MCF 10A (cell line): ENCODE data around the gene QRICH2. TPM values are rescaled to one million over a fixed set of nuclear protein-coding genes. Genes with fewer than 3 reads are reported as not detected.
"Not testable (repeated sequence)": the region's sequence is repeated elsewhere in the genome, so short reads cannot be mapped to it uniquely, and the experiment has no call there.

ENCODE experiments used
- BruUV-seq: library from RNA; stranded (reverse); fragments of 400-500 nt; replicated peaks from 2 replicates; lab custom pipeline; 2021; lab: Mats Ljungman, UMichigan
- CTCF ChIA-PET: fragments of 300-600 bp; sonication (Branson Sonifier 250); formaldehyde crosslinking; extraction: SDS; loops from one replicate; lab custom pipeline; 2021; ENCODE audit warnings: antibody characterized with exemption, inconsistent platforms; lab: Yijun Ruan, JAX
- POLR2A ChIA-PET: fragments of 300-600, 350-650 bp; sonication (Branson Sonifier 250); formaldehyde crosslinking; extraction: SDS; loops from one replicate; lab custom pipeline; 2020; ENCODE audit warnings: antibody characterized with exemption, inconsistent platforms; lab: Yijun Ruan, JAX
- DNase-seq: peaks from one replicate; pipeline ENCODE4 v3.0.0-alpha.2; 2018; ENCODE audit not compliant: unreplicated experiment
- H3K27ac Mint-ChIP-seq: one replicate; pipeline ENCODE4 v1.8.0; 2022; ENCODE audit warnings: mild to moderate bottlenecking, low read depth, mixed read lengths; ENCODE audit not compliant: unreplicated experiment
- H3K27me3 Mint-ChIP-seq: one replicate; pipeline ENCODE4 v1.8.0; 2022; ENCODE audit warnings: mixed read lengths; ENCODE audit not compliant: insufficient read depth, unreplicated experiment
- H3K36me3 Mint-ChIP-seq: one replicate; pipeline ENCODE4 v1.8.0; 2022; ENCODE audit warnings: mild to moderate bottlenecking, moderate library complexity, mixed read lengths; ENCODE audit not compliant: insufficient read depth, unreplicated experiment
- H3K4me1 Mint-ChIP-seq: one replicate; pipeline ENCODE4 v1.8.0; 2022; ENCODE audit warnings: mixed read lengths; ENCODE audit not compliant: insufficient read depth, unreplicated experiment
- H3K4me3 Mint-ChIP-seq: one replicate; pipeline ENCODE4 v1.8.0; 2022; ENCODE audit warnings: mild to moderate bottlenecking, moderate library complexity, mixed read lengths; ENCODE audit not compliant: unreplicated experiment
- H3K9me3 Mint-ChIP-seq: one replicate; pipeline ENCODE4 v1.8.0; 2022; ENCODE audit warnings: mixed read lengths; ENCODE audit not compliant: unreplicated experiment
- CTCF ChIP-seq: fragments of 200-600 bp; IDR thresholded peaks from one replicate; pipeline ENCODE4 v1.8.0; 2022; ENCODE audit warnings: antibody characterized with exemption, mild to moderate bottlenecking; ENCODE audit not compliant: unreplicated experiment
- intact Hi-C: fragments of 100-400 bp; cut with micrococcal nuclease; formaldehyde crosslinking; loops from 2 replicates; pipeline ENCODE4 v1.14.1; 2022
- total RNA-seq: library from RNA; stranded (reverse); gene quantifications from 2 replicates; pipeline ENCODE4 v1.2.3, GENCODE V29; 2022

The QRICH2 gene
- total RNA-seq, 1 experiment from 2014 or later, result 0.56 TPM

- DNase-seq, result no peak
These were observed 73.8 kb downstream of the QRICH2 start for GRCh38 chr17:76234354-76234679.

GRCh38 chr17:76233588-76234353 lies 74.3 kb downstream of the QRICH2 start:
- Mint-ChIP-seq H3K27ac (no peak overlapping the region), H3K4me3 (no peak overlapping the region), H3K36me3 (no peaks in the 10 kb centered on the region), H3K4me1 (no peaks in the 10 kb centered on the region), H3K27me3 (peaks cover 15% of the 10 kb centered on the region), H3K9me3 (no peaks in the 10 kb centered on the region)
- ChIA-PET CTCF (no interaction called here), POLR2A (interaction anchor here (0.6 to 1.1 kb wide), 4 partner anchors 10 to 329 kb away, joined by 3 to 4 read pairs (median 4); no protein-coding TSS in a partner anchor)
- no peak for TF ChIP-seq CTCF
- no TSS peak for BruUV-seq
- no peak for DNase-seq
- intact Hi-C loops, result no loop called here

More at GRCh38 chr17:76234354-76234679, 73.8 kb downstream of the QRICH2 start:
- Mint-ChIP-seq H3K4me3 (no peak overlapping the region), H3K27me3 (peaks cover 9% of the 10 kb centered on the region), H3K4me1 (no peaks in the 10 kb centered on the region), H3K36me3 (no peaks in the 10 kb centered on the region), H3K27ac (no peak overlapping the region), H3K9me3 (no peaks in the 10 kb centered on the region)
- no peak for TF ChIP-seq CTCF
- no TSS peak for BruUV-seq
- CTCF ChIA-PET, result no interaction called here
- POLR2A ChIA-PET, result interaction anchor here (0.6 to 1.1 kb wide), 4 partner anchors 10 to 329 kb away, joined by 3 to 4 read pairs (median 4); no protein-coding TSS in a partner anchor
- intact Hi-C loops, result no loop called here

GRCh38 chr17:76232342-76232741 lies 75.7 kb downstream of the QRICH2 start:
- no peaks in the 10 kb centered on the region for H3K4me1 Mint-ChIP-seq
- ChIA-PET POLR2A (no interaction called here), CTCF (interaction anchor here (0.6 kb wide), 1 partner anchor 273 kb away, joined by 3 read pairs; no protein-coding TSS in a partner anchor)
- intact Hi-C loops, result no loop called here
- DNase-seq, result peak; percentile 58
- no peak overlapping the region for H3K27ac Mint-ChIP-seq
- H3K4me3 Mint-ChIP-seq, result no peak overlapping the region
- H3K36me3 Mint-ChIP-seq, result no peaks in the 10 kb centered on the region
- no TSS peak for BruUV-seq
- no peaks in the 10 kb centered on the region for H3K9me3 Mint-ChIP-seq
- H3K27me3 Mint-ChIP-seq, result peaks cover 26% of the 10 kb centered on the region
- no peak for TF ChIP-seq CTCF

GRCh38 chr17:76226749-76227148 lies 81.3 kb downstream of the QRICH2 start:
- H3K4me1 Mint-ChIP-seq, H3K9me3 Mint-ChIP-seq, POLR2A ChIA-PET, H3K36me3 Mint-ChIP-seq, DNase-seq, intact Hi-C loops, CTCF ChIA-PET, BruUV-seq, H3K27ac Mint-ChIP-seq, H3K4me3 Mint-ChIP-seq: not testable (repeated sequence)
- peaks cover 26% of the 10 kb centered on the region for H3K27me3 Mint-ChIP-seq

- H3K4me1 Mint-ChIP-seq, intact Hi-C loops, H3K4me3 Mint-ChIP-seq, H3K9me3 Mint-ChIP-seq, BruUV-seq, H3K36me3 Mint-ChIP-seq, POLR2A ChIA-PET, H3K27ac Mint-ChIP-seq, DNase-seq: not testable (repeated sequence)
- CTCF ChIA-PET, result interaction anchor here (0.6 kb wide), 1 partner anchor 1333 kb away, joined by 3 read pairs; no protein-coding TSS in a partner anchor
- peaks cover 26% of the 10 kb centered on the region for H3K27me3 Mint-ChIP-seq
These were observed 82.5 kb downstream of the QRICH2 start for GRCh38 chr17:76225373-76226086.
